Stimulated activated CD8-positive, alpha-beta memory T cell treated with anti-CD3 and anti-CD28 coated beads, Interleukin-7, amount 100 ng/mL, for 24 hours (primary cell): ENCODE measurements around the gene TMEM132C.

Experiments used
- DNase-seq: peaks from one replicate; pipeline ENCODE4 v3.0.0-alpha.2; 2020; ENCODE audit warnings: low read depth

Gene TMEM132C

GRCh38 chr12:128712622-128713021, 445.7 kb downstream of the TMEM132C start:
- no peak for DNase-seq

GRCh38 chr12:128715485-128715884, 448.5 kb downstream of the TMEM132C start:
- DNase-seq, result no peak

GRCh38 chr12:128724468-128725046, 457.6 kb downstream of the TMEM132C start:
- no peak for DNase-seq

GRCh38 chr12:128726886-128727285, 459.9 kb downstream of the TMEM132C start:
- DNase-seq, result no peak

GRCh38 chr12:128727461-128727860, 460.5 kb downstream of the TMEM132C start:
- no peak for DNase-seq

- no peak for DNase-seq
Observed at GRCh38 chr12:128727999-128728398, 461.0 kb downstream of the TMEM132C start.

GRCh38 chr12:128729628-128730121, 462.7 kb downstream of the TMEM132C start:
- DNase-seq, result no peak

GRCh38 chr12:128734371-128734770, 467.4 kb downstream of the TMEM132C start:
- no peak for DNase-seq

- no peak for DNase-seq
Observed at GRCh38 chr12:128737292-128737966, 470.5 kb downstream of the TMEM132C start.

GRCh38 chr12:128743916-128744315, 476.9 kb downstream of the TMEM132C start:
- DNase-seq, result no peak

- no peak for DNase-seq
Observed at GRCh38 chr12:128745772-128746689, 479.1 kb downstream of the TMEM132C start.

- DNase-seq, result no peak
Observed at GRCh38 chr12:128747441-128747840, 480.5 kb downstream of the TMEM132C start.

- no peak for DNase-seq
Observed at GRCh38 chr12:128752386-128752785, 485.4 kb downstream of the TMEM132C start.

GRCh38 chr12:128753438-128753837, 486.5 kb downstream of the TMEM132C start:
- no peak for DNase-seq

- no peak for DNase-seq
Observed at GRCh38 chr12:128754275-128754674, 487.3 kb downstream of the TMEM132C start.

GRCh38 chr12:128755566-128755965, 488.6 kb downstream of the TMEM132C start:
- no peak for DNase-seq
